ENCODE data around the gene PARD3.

The PARD3 gene

DNA sequence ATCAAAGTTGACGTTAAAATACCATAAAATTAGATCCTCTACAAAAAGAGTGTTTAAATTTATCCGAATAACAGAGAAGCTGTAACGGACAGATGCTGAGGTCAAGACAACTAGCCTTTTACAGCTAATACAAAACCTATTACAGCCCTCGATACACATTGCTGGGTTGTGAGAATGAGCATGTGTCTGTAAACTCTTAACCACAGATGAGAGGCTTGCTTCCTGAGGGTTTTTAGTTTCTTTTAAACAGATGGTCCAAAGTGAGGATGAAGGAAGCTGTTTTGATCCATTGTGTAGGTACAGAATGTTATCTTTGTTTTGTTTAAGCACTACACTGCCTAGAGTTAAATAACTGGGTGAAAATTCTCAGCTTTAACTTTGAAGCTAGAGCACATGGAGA is 578.2 kb downstream of the PARD3 start:
- in situ Hi-C loops (cut with HindIII; ENCODE audit: low sequenced_read_pairs), result no loop called here
- DNase-seq (ENCODE audit: low read depth, low spot score), result peak; percentile 25
- H3K4me3 ChIP-seq (ENCODE audit: low read depth, low read length), result no peak overlapping the region
- no peak for TF ChIP-seq CTCF (IDR thresholded peaks at IDR 0.05; ENCODE audit: low read depth, low read length)

DNA sequence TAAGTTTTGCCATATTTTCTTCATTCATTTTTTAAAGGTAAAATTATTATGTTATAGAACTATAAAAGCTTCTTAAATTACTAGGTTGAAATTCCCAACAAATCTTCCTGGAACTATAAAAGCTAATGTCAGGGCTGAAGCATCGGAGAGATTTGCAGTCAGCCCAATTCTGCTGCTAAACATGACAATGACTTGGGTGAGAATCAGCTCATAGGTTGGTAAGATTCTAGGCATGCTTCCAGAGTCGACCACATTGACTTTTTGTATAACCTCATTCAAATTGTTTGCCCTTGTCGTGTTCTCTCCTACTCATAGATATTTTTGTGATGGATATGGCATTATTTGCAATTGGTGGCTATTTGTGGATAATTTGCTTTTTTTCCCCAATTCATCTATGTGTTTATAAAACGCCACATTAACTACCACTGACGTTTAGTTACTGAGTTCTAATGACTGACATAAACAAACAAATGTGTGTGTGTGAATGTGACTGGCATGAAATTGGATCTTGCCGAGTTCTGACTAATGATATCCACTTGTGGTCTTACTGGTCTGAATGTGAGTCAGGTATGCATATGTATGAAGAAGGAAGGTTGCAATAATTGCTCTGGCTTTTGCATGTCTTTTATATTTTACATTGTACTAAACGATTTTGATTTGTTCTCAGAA is 579.8 kb downstream of the PARD3 start:
- in situ Hi-C loops (cut with HindIII; ENCODE audit: low sequenced_read_pairs), result no loop called here
- H3K4me3 ChIP-seq (ENCODE audit: low read depth, low read length), result no peak overlapping the region
- DNase-seq (ENCODE audit: low read depth, low spot score), result peak; percentile 79
- TF ChIP-seq CTCF (IDR thresholded peaks at IDR 0.05; ENCODE audit: low read depth, low read length), result no peak

- TF ChIP-seq CTCF (IDR thresholded peaks at IDR 0.05; ENCODE audit: low read depth, low read length), result no peak
- in situ Hi-C loops (cut with HindIII; ENCODE audit: low sequenced_read_pairs), result no loop called here
- H3K4me3 ChIP-seq (ENCODE audit: low read depth, low read length), result no peak overlapping the region
- no peak for DNase-seq (ENCODE audit: low read depth, low spot score)
Observed at GRCh38 chr10:34232481-34232880, 582.6 kb downstream of the PARD3 start.

DNA sequence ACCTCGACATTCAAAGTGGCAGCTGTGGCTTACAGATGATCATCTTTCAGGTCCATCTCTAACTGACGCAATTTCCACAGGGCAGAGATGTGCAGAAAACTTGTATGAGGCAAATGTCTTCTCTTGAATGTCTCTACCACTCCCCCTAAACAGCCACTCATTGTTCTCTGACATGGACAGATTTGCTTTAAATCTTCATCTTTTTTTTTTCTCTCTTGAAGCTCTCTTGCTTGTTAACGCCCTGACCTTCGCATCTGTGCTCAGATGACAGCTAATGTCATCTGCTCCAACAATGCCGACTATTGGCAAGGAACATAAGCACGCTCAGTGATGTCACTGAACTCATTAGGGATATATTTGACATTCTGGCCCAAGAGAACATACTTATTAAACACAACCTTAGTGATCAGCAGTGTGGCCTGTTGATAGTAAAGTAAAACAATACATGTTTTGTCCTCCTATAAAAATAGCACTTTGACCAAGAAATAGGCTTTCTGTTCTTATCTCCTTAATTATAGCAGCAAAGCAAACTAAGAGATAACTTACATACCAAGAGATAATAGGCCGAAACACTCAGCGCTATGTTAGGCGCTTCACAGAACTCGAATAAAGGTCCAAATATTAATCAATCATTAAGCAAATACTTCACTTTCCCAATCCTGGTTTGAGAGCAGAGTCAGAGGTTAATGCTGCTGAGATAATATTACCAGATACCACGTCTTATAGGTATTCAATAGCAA is 583.5 kb downstream of the PARD3 start:
- no peak for TF ChIP-seq CTCF (IDR thresholded peaks at IDR 0.05; ENCODE audit: low read depth, low read length)
- no peak for DNase-seq (ENCODE audit: low read depth, low spot score)
- in situ Hi-C loops (cut with HindIII; ENCODE audit: low sequenced_read_pairs), result no loop called here
- H3K4me3 ChIP-seq (ENCODE audit: low read depth, low read length), result no peak overlapping the region

- in situ Hi-C loops (cut with HindIII; ENCODE audit: low sequenced_read_pairs), result no loop called here
- no peak for DNase-seq (ENCODE audit: low read depth, low spot score)
- TF ChIP-seq CTCF (IDR thresholded peaks at IDR 0.05; ENCODE audit: low read depth, low read length), result no peak
- H3K4me3 ChIP-seq (ENCODE audit: low read depth, low read length), result no peak overlapping the region
Observed at GRCh38 chr10:34229917-34230316, 585.2 kb downstream of the PARD3 start.

GRCh38 chr10:34228066-34228465 is 587.0 kb downstream of the PARD3 start:
- DNase-seq (ENCODE audit: low read depth, low spot score), result no peak
- H3K4me3 ChIP-seq (ENCODE audit: low read depth, low read length), result no peak overlapping the region
- in situ Hi-C loops (cut with HindIII; ENCODE audit: low sequenced_read_pairs), result no loop called here

More at GRCh38 chr10:34228066-34228465, 587.0 kb downstream of the PARD3 start:
- TF ChIP-seq CTCF (IDR thresholded peaks at IDR 0.05; ENCODE audit: low read depth, low read length), result no peak
